Lower lobe of right lung (tissue), 2 donors: ENCODE measurements around the gene KIF6. TPM values are rescaled to one million over a fixed set of nuclear protein-coding genes. Genes with fewer than 3 reads are reported as not detected.
"Not testable (repeated sequence)": the region's sequence is repeated elsewhere in the genome, so short reads cannot be mapped to it uniquely, and the experiment has no call there.

Source experiments
- ATAC-seq, 2 donors: fragments of 200-7000 bp; cut with Tn5 transposase; one replicate each; pipeline ENCODE4 v1.9.1; 2020 to 2022; ENCODE audit warnings: mild to moderate bottlenecking in 2 of 2, moderate library complexity in 2 of 2
- DNase-seq: peaks from one replicate; pipeline ENCODE4 v3.0.0-alpha.2; 2020
- H3K27ac ChIP-seq: fragments of 200-600 bp; one replicate; pipeline ENCODE4 v1.8.0; 2022
- H3K27me3 ChIP-seq: fragments of 200-600 bp; one replicate; pipeline ENCODE4 v1.8.0; 2022; ENCODE audit warnings: low read depth
- H3K36me3 ChIP-seq: fragments of 200-600 bp; one replicate; pipeline ENCODE4 v1.8.0; 2022; ENCODE audit warnings: mild to moderate bottlenecking
- H3K4me1 ChIP-seq: fragments of 200-600 bp; one replicate; pipeline ENCODE4 v1.8.0; 2022
- H3K4me3 ChIP-seq: fragments of 200-600 bp; one replicate; pipeline ENCODE4 v1.8.0; 2022; ENCODE audit warnings: mild to moderate bottlenecking
- H3K9me3 ChIP-seq: fragments of 200-600 bp; one replicate; pipeline ENCODE4 v1.8.0; 2022
- CTCF ChIP-seq: fragments of 200-600 bp; IDR thresholded peaks from one replicate; pipeline ENCODE4 v1.8.0; 2022; ENCODE audit warnings: antibody characterized with exemption, mild to moderate bottlenecking
- intact Hi-C: fragments of 100-400 bp; cut with DNase I; formaldehyde crosslinking; loops from one replicate; pipeline ENCODE4 v1.11.0; 2022
- total RNA-seq: library from RNA; stranded (reverse); fragmentation: NEBNext Ultra II Directional; extraction: Animal tissue kit (Norgen Biotek cat#: 25700); gene quantifications from one replicate; pipeline ENCODE4 v1.2.1, GENCODE V29; 2021
- donor health status: DM: no; HTN: yes; CAD: no; lungs with severe emphysema.

Gene KIF6
- total RNA-seq, 1 donor from 2014 or later, result 2.5 TPM

- no peaks in the 10 kb centered on the region for H3K36me3 ChIP-seq
- TF ChIP-seq CTCF, result no peak
- intact Hi-C loops, result no loop called here
- DNase-seq (no peak), ATAC-seq (no peak)
- H3K4me3 ChIP-seq, result no peak overlapping the region
- H3K27ac ChIP-seq, result no peak overlapping the region
- no peaks in the 10 kb centered on the region for H3K27me3 ChIP-seq
- peaks cover 7% of the 10 kb centered on the region for H3K4me1 ChIP-seq
- H3K9me3 ChIP-seq, result no peaks in the 10 kb centered on the region
Measured at GRCh38 chr6:39292637-39293036, 432.6 kb downstream of the KIF6 start.

- no peak overlapping the region for H3K27ac ChIP-seq
- H3K9me3 ChIP-seq, result no peaks in the 10 kb centered on the region
- H3K27me3 ChIP-seq, result no peaks in the 10 kb centered on the region
- no peak for ATAC-seq
- no peak for TF ChIP-seq CTCF
- intact Hi-C loops, result no loop called here
- H3K4me1 ChIP-seq, result no peaks in the 10 kb centered on the region
- DNase-seq, result no peak
- H3K36me3 ChIP-seq, result no peaks in the 10 kb centered on the region
- no peak overlapping the region for H3K4me3 ChIP-seq
Measured at GRCh38 chr6:39289490-39289889, 435.7 kb downstream of the KIF6 start.

GRCh38 chr6:39287601-39288000, 437.6 kb downstream of the KIF6 start:
- H3K4me3 ChIP-seq, result no peak overlapping the region
- no peaks in the 10 kb centered on the region for H3K36me3 ChIP-seq
- ATAC-seq (no peak), DNase-seq (no peak)
- no peaks in the 10 kb centered on the region for H3K4me1 ChIP-seq
- no peaks in the 10 kb centered on the region for H3K27me3 ChIP-seq
- H3K27ac ChIP-seq, result no peak overlapping the region
- intact Hi-C loops, result no loop called here
- TF ChIP-seq CTCF, result no peak
- no peaks in the 10 kb centered on the region for H3K9me3 ChIP-seq

GRCh38 chr6:39286596-39286995, 438.6 kb downstream of the KIF6 start:
- H3K4me1 ChIP-seq, H3K9me3 ChIP-seq, H3K4me3 ChIP-seq, H3K36me3 ChIP-seq, H3K27ac ChIP-seq, ATAC-seq, DNase-seq, intact Hi-C loops, H3K27me3 ChIP-seq: not testable (repeated sequence)

GRCh38 chr6:39282774-39283173, 442.4 kb downstream of the KIF6 start:
- DNase-seq (no peak), ATAC-seq (no peak)
- no peak for TF ChIP-seq CTCF

GRCh38 chr6:39281312-39281980, 443.8 kb downstream of the KIF6 start:
- Histone ChIP-seq H3K27me3 (no peaks in the 10 kb centered on the region), H3K4me1 (no peaks in the 10 kb centered on the region), H3K27ac (no peak overlapping the region), H3K4me3 (no peak overlapping the region), H3K36me3 (no peaks in the 10 kb centered on the region), H3K9me3 (no peaks in the 10 kb centered on the region)
- no peak for TF ChIP-seq CTCF
- intact Hi-C loops, result no loop called here
- DNase-seq (no peak), ATAC-seq (no peak)

More at GRCh38 chr6:39282774-39283173, 442.4 kb downstream of the KIF6 start:
- Histone ChIP-seq H3K36me3 (no peaks in the 10 kb centered on the region), H3K4me3 (no peak overlapping the region), H3K27ac (no peak overlapping the region), H3K27me3 (no peaks in the 10 kb centered on the region), H3K4me1 (no peaks in the 10 kb centered on the region), H3K9me3 (no peaks in the 10 kb centered on the region)
- intact Hi-C loops, result no loop called here
